ENCODE measurements around the gene STK32A.
"Not testable (repeated sequence)": the region's sequence is repeated elsewhere in the genome, so short reads cannot be mapped to it uniquely, and the experiment has no call there.

STK32A gene

DNA sequence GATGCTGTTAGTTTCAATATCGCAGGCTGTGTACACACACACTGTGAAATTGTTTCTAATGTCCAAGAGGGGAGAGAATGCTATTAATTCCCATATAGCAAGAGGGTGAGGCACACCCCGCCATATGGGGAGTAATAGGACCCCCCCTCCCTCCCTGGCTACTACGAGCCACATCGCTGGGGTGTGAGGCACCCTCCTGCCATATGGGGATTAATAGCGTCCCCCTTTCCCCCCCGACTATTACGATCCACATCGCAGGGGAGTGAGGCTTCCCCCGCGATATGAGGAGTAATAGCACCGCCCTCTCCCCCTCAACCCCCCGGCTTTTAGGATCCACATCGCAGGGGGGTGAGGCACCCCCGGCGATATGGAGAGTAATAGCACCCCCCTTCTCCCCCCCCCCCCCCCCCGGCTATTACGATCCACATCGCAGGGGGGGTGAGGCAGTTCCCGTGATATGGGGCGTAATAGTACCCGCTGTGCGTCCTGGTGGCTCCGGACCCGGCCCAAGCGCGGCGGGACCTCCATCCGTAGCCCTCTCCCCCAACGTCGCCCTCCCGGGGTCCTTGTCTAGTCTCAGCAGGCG lies 494 bp upstream of the STK32A start:
- Histone ChIP-seq H3K4me3 (ENCODE audit: low read depth, low read length, poor library complexity, severe bottlenecking) (no peak overlapping the region), H3K36me3 (ENCODE audit: insufficient read depth, low read length) (no peaks in the 10 kb centered on the region), H3K9me2 (ENCODE audit: low read depth, low read length) (no peaks in the 10 kb centered on the region), H3K4me2 (ENCODE audit: low read length) (no peak overlapping the region), H4K20me1 (ENCODE audit: insufficient read depth, low read length) (no peaks in the 10 kb centered on the region), H3F3A (ENCODE audit: insufficient read depth, low read length) (no peaks in the 10 kb centered on the region), H3K27me3 (ENCODE audit: insufficient read depth, low read length) (no peaks in the 10 kb centered on the region), H3K9ac (ENCODE audit: low read length) (no peak overlapping the region), H3K27ac (ENCODE audit: low read depth, low read length, poor library complexity, severe bottlenecking) (no peak overlapping the region), H3K4me1 (ENCODE audit: insufficient read depth, low read length, severe bottlenecking) (no peaks in the 10 kb centered on the region), H3K79me2 (ENCODE audit: insufficient read depth, low read length) (no peaks in the 10 kb centered on the region), H3K9me3 (ENCODE audit: low read length) (no peaks in the 10 kb centered on the region), H2AFZ (ENCODE audit: low read length) (no peak overlapping the region)
- TF ChIP-seq CTCF (IDR thresholded peaks at IDR 0.05; ENCODE audit: low read length) = no peak

DNA sequence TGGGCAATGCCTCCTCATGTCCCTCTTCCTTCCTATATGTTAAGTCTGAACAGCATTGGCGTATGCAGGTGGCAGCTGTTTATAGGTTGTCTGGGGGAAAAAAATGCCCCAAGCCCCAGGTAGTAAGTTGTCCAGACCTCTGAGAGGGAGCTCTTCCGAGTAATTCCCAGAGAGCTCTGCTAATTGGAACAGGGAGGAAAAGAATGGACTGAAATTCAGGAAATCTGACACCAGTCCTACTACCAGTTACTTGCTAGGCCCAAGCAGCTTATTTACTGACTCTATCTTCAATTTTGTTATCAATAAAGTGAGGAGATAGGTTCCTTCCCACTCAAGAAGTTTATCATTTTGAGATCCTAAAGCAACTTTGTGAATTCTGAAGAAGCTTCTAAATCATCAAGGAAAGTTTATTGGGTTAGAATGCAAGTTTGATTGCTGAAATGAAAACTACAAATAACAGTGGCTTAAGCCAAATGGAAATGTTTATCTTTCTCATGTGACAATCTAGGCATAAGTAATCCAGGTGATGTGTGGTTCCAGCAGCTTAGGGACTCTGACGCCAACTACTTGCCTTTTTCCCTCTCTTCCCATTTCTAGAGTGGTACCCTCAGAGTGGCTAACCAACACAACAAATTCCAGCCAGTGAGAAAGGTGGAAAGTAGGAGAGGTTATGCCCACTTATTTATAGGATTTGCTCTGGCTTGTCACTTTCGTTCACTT lies 5.6 kb downstream of the STK32A start:
- H3F3A ChIP-seq (ENCODE audit: insufficient read depth, low read length) = no peaks in the 10 kb centered on the region
- no peak overlapping the region for H3K4me2 ChIP-seq (ENCODE audit: low read length)
- H3K27ac ChIP-seq (ENCODE audit: low read depth, low read length, poor library complexity, severe bottlenecking) = no peak overlapping the region
- TF ChIP-seq CTCF (IDR thresholded peaks at IDR 0.05; ENCODE audit: low read length) (no peak), EZH2 (IDR thresholded peaks at IDR 0.05; ENCODE audit: borderline replicate concordance, low read length) (no peak)
- H3K9ac ChIP-seq (ENCODE audit: low read length) = no peak overlapping the region
- no peak overlapping the region for H2AFZ ChIP-seq (ENCODE audit: low read length)
- H3K36me3 ChIP-seq (ENCODE audit: insufficient read depth, low read length) = no peaks in the 10 kb centered on the region
- H3K27me3 ChIP-seq (ENCODE audit: insufficient read depth, low read length) = no peaks in the 10 kb centered on the region
- no peak overlapping the region for H3K4me3 ChIP-seq (ENCODE audit: low read depth, low read length, poor library complexity, severe bottlenecking)
- H3K9me3 ChIP-seq (ENCODE audit: low read length) = no peaks in the 10 kb centered on the region
- H3K79me2 ChIP-seq (ENCODE audit: insufficient read depth, low read length) = no peaks in the 10 kb centered on the region
- H4K20me1 ChIP-seq (ENCODE audit: insufficient read depth, low read length) = no peaks in the 10 kb centered on the region
- no peaks in the 10 kb centered on the region for H3K4me1 ChIP-seq (ENCODE audit: insufficient read depth, low read length, severe bottlenecking)
- H3K9me2 ChIP-seq (ENCODE audit: low read depth, low read length) = no peaks in the 10 kb centered on the region

- not testable (repeated sequence) for H2AFZ ChIP-seq (ENCODE audit: low read length); H4K20me1 ChIP-seq (ENCODE audit: insufficient read depth, low read length); H3K79me2 ChIP-seq (ENCODE audit: insufficient read depth, low read length); H3K9me2 ChIP-seq (ENCODE audit: low read depth, low read length); H3K36me3 ChIP-seq (ENCODE audit: insufficient read depth, low read length); H3K27me3 ChIP-seq (ENCODE audit: insufficient read depth, low read length); H3K27ac ChIP-seq (ENCODE audit: low read depth, low read length, poor library complexity, severe bottlenecking); H3K9ac ChIP-seq (ENCODE audit: low read length); H3F3A ChIP-seq (ENCODE audit: insufficient read depth, low read length); H3K9me3 ChIP-seq (ENCODE audit: low read length); H3K4me2 ChIP-seq (ENCODE audit: low read length); H3K4me1 ChIP-seq (ENCODE audit: insufficient read depth, low read length, severe bottlenecking); H3K4me3 ChIP-seq (ENCODE audit: low read depth, low read length, poor library complexity, severe bottlenecking)
Observed at GRCh38 chr5:147243238-147243637, 8.4 kb downstream of the STK32A start.
